DND-41 (cell line): Measurements from ENCODE around the gene FLVCR2.

ENCODE experiments used
- ATAC-seq: fragments of 200-7000 bp; cut with Tn5 transposase; 3 replicates; pipeline ENCODE4 v1.9.1; 2021; ENCODE audit warnings: low read depth; ENCODE audit not compliant: insufficient read depth
- DNase-seq: peaks from one replicate; pipeline ENCODE4 v3.0.0-alpha.2; 2020
- H2AFZ ChIP-seq: 2 replicates; pipeline ENCODE4 v1.6.0; 2012; ENCODE audit warnings: low read depth, low read length
- H3K27ac ChIP-seq: 2 replicates; pipeline ENCODE4 v1.5.1; 2012; ENCODE audit warnings: low read length, inconsistent platforms
- H3K27me3 ChIP-seq: fragments of 200-600 bp; sonication (generic); 2 replicates; pipeline ENCODE4 v1.6.0; 2012; ENCODE audit warnings: low read length, mild to moderate bottlenecking, inconsistent platforms; ENCODE audit not compliant: insufficient read depth, poor library complexity
- H3K36me3 ChIP-seq: 2 replicates; pipeline ENCODE4 v1.5.1; 2012; ENCODE audit warnings: low read length, inconsistent platforms; ENCODE audit not compliant: insufficient read depth
- H3K4me1 ChIP-seq: 2 replicates; pipeline ENCODE4 v1.5.1; 2012; ENCODE audit warnings: mild to moderate bottlenecking, low read length; ENCODE audit not compliant: insufficient read depth
- H3K4me2 ChIP-seq: 2 replicates; pipeline ENCODE4 v1.6.0; 2012; ENCODE audit warnings: mild to moderate bottlenecking, moderate library complexity, low read length, inconsistent platforms; ENCODE audit not compliant: insufficient read depth
- H3K4me3 ChIP-seq, 2 experiments: fragments of 200-600 bp in 1 of 2; shearing (Covaris generic) in 1 of 2; 2 replicates each; pipeline ENCODE4 v1.5.1; 2012 to 2016; ENCODE audit warnings: inconsistent platforms in 2 of 2, low read length in 2 of 2, mild to moderate bottlenecking in 2 of 2, low read depth in 1 of 2, moderate library complexity in 1 of 2
- H3K79me2 ChIP-seq: 2 replicates; pipeline ENCODE4 v1.6.0; 2012; ENCODE audit warnings: low read length, inconsistent platforms; ENCODE audit not compliant: insufficient read depth
- H3K9ac ChIP-seq: 2 replicates; pipeline ENCODE4 v1.6.0; 2012; ENCODE audit warnings: low read depth, mild to moderate bottlenecking, inconsistent platforms, low read length, moderate library complexity
- H3K9me3 ChIP-seq: 2 replicates; pipeline ENCODE4 v1.5.1; 2012; ENCODE audit warnings: low read length, moderate library complexity, mild to moderate bottlenecking, inconsistent platforms; ENCODE audit not compliant: insufficient read depth, severe bottlenecking
- H4K20me1 ChIP-seq: 2 replicates; pipeline ENCODE4 v1.6.0; 2012; ENCODE audit warnings: low read length; ENCODE audit not compliant: insufficient read depth
- EZH2 ChIP-seq: IDR thresholded peaks from 3 replicates; pipeline ENCODE4 v1.6.1; 2012; ENCODE audit warnings: borderline replicate concordance, low read depth, mild to moderate bottlenecking, moderate library complexity, low read length, inconsistent platforms; ENCODE audit not compliant: severe bottlenecking
- TF ChIP-seq, protein P1 (sequence below): IDR thresholded peaks from 2 replicates; pipeline ENCODE4 v1.5.1; 2012; ENCODE audit warnings: borderline replicate concordance, low read length, moderate library complexity, mild to moderate bottlenecking; ENCODE audit not compliant: poor library complexity, severe bottlenecking; ENCODE audit errors: extremely low read depth

FLVCR2 gene

DNA sequence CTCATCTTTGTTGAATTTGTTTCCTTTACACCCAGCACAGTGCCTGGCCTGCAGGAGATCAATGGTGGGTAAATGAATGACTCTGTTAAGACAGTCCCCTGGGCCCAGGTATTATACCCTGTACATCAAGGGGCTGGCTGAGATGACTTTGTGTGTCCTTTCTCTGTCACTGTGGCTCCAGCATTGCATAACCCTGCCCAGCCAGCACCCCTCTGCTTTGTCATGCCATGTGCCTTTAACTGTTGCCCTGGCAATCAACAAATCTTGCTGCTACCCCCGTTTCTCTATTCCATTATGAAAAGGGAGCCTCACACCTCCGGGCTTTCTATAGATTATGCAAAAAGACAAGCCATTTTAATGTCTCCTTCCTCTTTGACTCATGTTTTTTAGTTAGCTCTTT lies 7.6 kb upstream of the FLVCR2 start:
- TF ChIP-seq, protein P1, sequence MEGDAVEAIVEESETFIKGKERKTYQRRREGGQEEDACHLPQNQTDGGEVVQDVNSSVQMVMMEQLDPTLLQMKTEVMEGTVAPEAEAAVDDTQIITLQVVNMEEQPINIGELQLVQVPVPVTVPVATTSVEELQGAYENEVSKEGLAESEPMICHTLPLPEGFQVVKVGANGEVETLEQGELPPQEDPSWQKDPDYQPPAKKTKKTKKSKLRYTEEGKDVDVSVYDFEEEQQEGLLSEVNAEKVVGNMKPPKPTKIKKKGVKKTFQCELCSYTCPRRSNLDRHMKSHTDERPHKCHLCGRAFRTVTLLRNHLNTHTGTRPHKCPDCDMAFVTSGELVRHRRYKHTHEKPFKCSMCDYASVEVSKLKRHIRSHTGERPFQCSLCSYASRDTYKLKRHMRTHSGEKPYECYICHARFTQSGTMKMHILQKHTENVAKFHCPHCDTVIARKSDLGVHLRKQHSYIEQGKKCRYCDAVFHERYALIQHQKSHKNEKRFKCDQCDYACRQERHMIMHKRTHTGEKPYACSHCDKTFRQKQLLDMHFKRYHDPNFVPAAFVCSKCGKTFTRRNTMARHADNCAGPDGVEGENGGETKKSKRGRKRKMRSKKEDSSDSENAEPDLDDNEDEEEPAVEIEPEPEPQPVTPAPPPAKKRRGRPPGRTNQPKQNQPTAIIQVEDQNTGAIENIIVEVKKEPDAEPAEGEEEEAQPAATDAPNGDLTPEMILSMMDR = no peak
- TF ChIP-seq EZH2 = no peak
- Histone ChIP-seq H3K27me3 (peaks cover 36% of the 10 kb centered on the region), H3K9me3 (no peaks in the 10 kb centered on the region), H3K9ac (no peak overlapping the region), H4K20me1 (no peaks in the 10 kb centered on the region), H3K27ac (no peak overlapping the region), H3K36me3 (no peaks in the 10 kb centered on the region), H3K4me3 (no peak overlapping the region), H3K4me2 (no peak overlapping the region), H2AFZ (no peak overlapping the region), H3K79me2 (no peaks in the 10 kb centered on the region), H3K4me1 (no peaks in the 10 kb centered on the region)
- ATAC-seq = no peak
- DNase-seq = no peak

DNA sequence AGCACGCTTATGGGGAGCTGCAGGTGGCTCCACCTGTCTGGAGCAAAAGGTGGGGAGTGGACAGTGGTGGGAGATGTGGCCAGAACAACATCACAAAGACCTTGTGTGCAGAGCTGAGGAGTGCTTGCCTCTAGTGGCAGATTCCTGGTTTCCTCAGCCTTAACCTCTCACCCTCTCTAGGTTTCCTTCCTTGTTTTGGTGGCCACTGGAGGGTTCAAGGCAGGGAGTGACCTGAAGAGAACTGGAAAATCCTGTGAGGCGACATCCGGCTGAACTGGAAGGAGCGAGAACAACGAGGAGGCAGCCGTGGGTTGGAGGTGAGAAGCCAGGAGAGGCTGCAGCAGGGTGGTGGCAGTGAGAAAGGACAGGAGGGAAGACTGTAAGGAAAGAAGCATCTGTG lies 6.3 kb upstream of the FLVCR2 start:
- Histone ChIP-seq H2AFZ (no peak overlapping the region), H3K27ac (no peak overlapping the region), H3K9ac (no peak overlapping the region), H3K27me3 (peaks cover 39% of the 10 kb centered on the region), H3K4me1 (no peaks in the 10 kb centered on the region), H3K9me3 (no peaks in the 10 kb centered on the region), H3K4me2 (no peak overlapping the region), H3K79me2 (no peaks in the 10 kb centered on the region), H3K4me3 (no peak overlapping the region), H3K36me3 (no peaks in the 10 kb centered on the region), H4K20me1 (no peaks in the 10 kb centered on the region)
- no peak for TF ChIP-seq EZH2
- TF ChIP-seq, protein P1 = no peak
- no peak for ATAC-seq
- no peak for DNase-seq

DNA sequence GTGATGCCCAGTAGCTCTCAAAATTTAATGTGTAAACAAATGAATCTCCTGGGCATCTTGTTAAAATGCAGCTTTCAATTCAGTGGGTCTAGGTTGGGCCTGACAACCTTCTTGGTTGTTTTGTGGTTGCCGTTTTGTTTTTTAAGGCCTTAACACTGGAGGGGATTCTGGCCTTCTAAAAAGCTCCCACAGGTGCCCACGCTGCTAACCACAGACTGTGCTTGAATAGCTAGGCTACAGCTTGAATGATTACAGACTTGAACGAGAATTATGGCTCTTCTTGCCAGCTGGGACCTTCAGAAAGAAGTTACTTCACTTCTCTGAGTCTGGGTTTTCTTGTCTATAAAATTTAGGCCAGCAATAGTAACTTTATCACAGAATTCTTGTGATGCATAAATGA lies 1.3 kb upstream of the FLVCR2 start:
- no peak overlapping the region for H3K27ac ChIP-seq
- H3K9ac ChIP-seq = no peak overlapping the region
- no peaks in the 10 kb centered on the region for H3K9me3 ChIP-seq
- peaks cover 23% of the 10 kb centered on the region for H3K27me3 ChIP-seq
- H3K4me2 ChIP-seq = no peak overlapping the region
- no peak overlapping the region for H2AFZ ChIP-seq
- no peaks in the 10 kb centered on the region for H3K4me1 ChIP-seq
- no peaks in the 10 kb centered on the region for H3K79me2 ChIP-seq
- ATAC-seq (peak; percentile 53; the same call in 2 of the 3 replicates), DNase-seq (no peak)
- no peaks in the 10 kb centered on the region for H3K36me3 ChIP-seq
- H4K20me1 ChIP-seq = no peaks in the 10 kb centered on the region
- no peak for TF ChIP-seq EZH2
- TF ChIP-seq, protein P1 = no peak
- H3K4me3 ChIP-seq = no peak overlapping the region

DNA sequence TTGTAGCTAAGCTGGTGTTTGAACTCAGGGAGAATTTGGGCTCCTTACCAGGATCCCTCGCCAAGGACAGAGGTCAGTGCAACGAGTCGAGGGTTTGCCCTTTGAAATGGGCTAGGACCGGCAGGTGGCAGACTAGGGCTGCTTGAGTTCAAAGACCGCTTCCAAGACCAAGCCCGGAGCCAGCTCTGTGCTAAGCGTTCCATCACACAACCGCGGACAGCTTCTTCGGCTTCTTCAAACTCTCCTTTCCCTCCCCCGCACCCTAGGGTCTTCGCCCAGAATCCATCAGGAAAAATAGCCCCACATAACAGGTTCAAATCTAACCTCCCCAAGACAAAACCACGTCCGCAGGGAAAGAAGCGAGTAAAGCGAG lies 705 bp upstream of the FLVCR2 start:
- H3K4me1 ChIP-seq = no peaks in the 10 kb centered on the region
- H3K36me3 ChIP-seq = no peaks in the 10 kb centered on the region

More for the DNA sequence above, 705 bp upstream of the FLVCR2 start:
- H3K27me3 ChIP-seq = peaks cover 23% of the 10 kb centered on the region
- ATAC-seq (no peak), DNase-seq (peak; percentile 12)
- no peak overlapping the region for H3K4me2 ChIP-seq
- H3K9me3 ChIP-seq = no peaks in the 10 kb centered on the region
- no peak for TF ChIP-seq EZH2
- TF ChIP-seq, protein P1 = peak; percentile 58
- H2AFZ ChIP-seq = no peak overlapping the region
- H4K20me1 ChIP-seq = no peaks in the 10 kb centered on the region
- H3K4me3 ChIP-seq = no peak overlapping the region
- H3K27ac ChIP-seq = no peak overlapping the region
- H3K9ac ChIP-seq = no peak overlapping the region
- no peaks in the 10 kb centered on the region for H3K79me2 ChIP-seq
